Body of pancreas (tissue), 4 donors: ENCODE results near the gene DCUN1D1.

ENCODE experiments used
- CTCF ChIP-seq, 7 experiments: fragments of 450-650 bp in 4 of 7; fragments of 200-600 bp in 3 of 7; sonication (generic) in 3 of 7; IDR thresholded peaks; one replicate each; pipeline ENCODE4 v1.5.1; 2016 to 2019; ENCODE audit warnings: antibody characterized with exemption in 7 of 7
- POLR2A ChIP-seq, 3 donors: fragments of 450-650 bp; IDR thresholded peaks; one replicate each; pipeline ENCODE4 v1.6.1; 2016; ENCODE audit warnings: antibody characterized with exemption in 3 of 3, mild to moderate bottlenecking in 2 of 3

- TF ChIP-seq CTCF (IDR thresholded peaks at IDR 0.05) (no peak), POLR2A (IDR thresholded peaks at IDR 0.05) (no peak)
Measured at GRCh38 chr3:182920515-182921084, 59.7 kb downstream of the DCUN1D1 start.
